ENCODE measurements around the gene NYNRIN. TPM values are rescaled to one million over a fixed set of nuclear protein-coding genes. Genes with fewer than 3 reads are reported as not detected.
"Not testable (repeated sequence)": the region's sequence is repeated elsewhere in the genome, so short reads cannot be mapped to it uniquely, and the experiment has no call there.

Gene NYNRIN
- under 1 TPM; 0.05 to 0.50 TPM for total RNA-seq

- ATAC-seq, result peak; percentile 84
- Mint-ChIP-seq H3K36me3 (no peaks in the 10 kb centered on the region), H3K27me3 (peaks cover 47% of the 10 kb centered on the region), H3K27ac (no peak within 1 kb of the TSS), H3K4me3 (no peak within 1 kb of the TSS), H3K4me1 (peaks cover 9% of the 10 kb centered on the region), H3K9me3 (ENCODE audit: low read depth) (no peaks in the 10 kb centered on the region)
- CTCF ChIA-PET, result interaction anchor here (1.3 kb wide), 1 partner anchor 33 kb away, joined by 8 read pairs; no protein-coding TSS in a partner anchor
- DNase-seq, result peak; percentile 51
Measured at GRCh38 chr14:24398653-24399446, at the start of gene NYNRIN. NYNRIN (plus strand) TSS chr14:24399003; CDS start chr14:24399247, 244 bp downstream.

GRCh38 chr14:24349742-24350141, 49.1 kb upstream of the NYNRIN start:
- Mint-ChIP-seq H3K27me3 (peaks cover 61% of the 10 kb centered on the region), H3K36me3 (no peaks in the 10 kb centered on the region), H3K27ac (no peak overlapping the region), H3K4me3 (no peak overlapping the region), H3K4me1 (no peaks in the 10 kb centered on the region), H3K9me3 (ENCODE audit: low read depth) (no peaks in the 10 kb centered on the region)
- DNase-seq (no peak), ATAC-seq (no peak)
- CTCF ChIA-PET, result interaction anchor here (2.0 kb wide), 1 partner anchor 16 kb away, joined by 7 read pairs; no protein-coding TSS in a partner anchor

- Mint-ChIP-seq H3K9me3 (ENCODE audit: low read depth) (no peaks in the 10 kb centered on the region), H3K36me3 (no peaks in the 10 kb centered on the region), H3K27me3 (peaks cover 55% of the 10 kb centered on the region), H3K4me1 (no peaks in the 10 kb centered on the region), H3K27ac (no peak overlapping the region), H3K4me3 (no peak overlapping the region)
- DNase-seq (no peak), ATAC-seq (no peak)
- CTCF ChIA-PET, result interaction anchor here (1.9 to 2.1 kb wide), 2 partner anchors 18 to 80 kb away, joined by 10 read pairs; no protein-coding TSS in a partner anchor
Measured at GRCh38 chr14:24351517-24351916, 47.3 kb upstream of the NYNRIN start.

GRCh38 chr14:24353559-24354481, 45.0 kb upstream of the NYNRIN start:
- CTCF ChIA-PET, result no interaction called here
- Mint-ChIP-seq H3K4me3 (no peak overlapping the region), H3K36me3 (no peaks in the 10 kb centered on the region), H3K27ac (no peak overlapping the region), H3K27me3 (peaks cover 55% of the 10 kb centered on the region), H3K9me3 (ENCODE audit: low read depth) (no peaks in the 10 kb centered on the region), H3K4me1 (no peaks in the 10 kb centered on the region)
- DNase-seq, result no peak
- ATAC-seq, result no peak

GRCh38 chr14:24354482-24354825, 44.3 kb upstream of the NYNRIN start:
- ATAC-seq; H3K27ac Mint-ChIP-seq; DNase-seq; H3K36me3 Mint-ChIP-seq; H3K4me1 Mint-ChIP-seq; H3K9me3 Mint-ChIP-seq (ENCODE audit: low read depth); CTCF ChIA-PET; H3K4me3 Mint-ChIP-seq: not testable (repeated sequence)
- peaks cover 50% of the 10 kb centered on the region for H3K27me3 Mint-ChIP-seq

- H3K27me3 Mint-ChIP-seq, result peaks cover 50% of the 10 kb centered on the region
- H3K36me3 Mint-ChIP-seq, result no peaks in the 10 kb centered on the region
- no peaks in the 10 kb centered on the region for H3K9me3 Mint-ChIP-seq (ENCODE audit: low read depth)
- ATAC-seq (no peak), DNase-seq (no peak)
- H3K4me1 Mint-ChIP-seq, result no peaks in the 10 kb centered on the region
- CTCF ChIA-PET, result no interaction called here
- no peak overlapping the region for H3K4me3 Mint-ChIP-seq
- no peak overlapping the region for H3K27ac Mint-ChIP-seq
Measured at GRCh38 chr14:24355009-24355408, 43.8 kb upstream of the NYNRIN start.

GRCh38 chr14:24356208-24356607, 42.6 kb upstream of the NYNRIN start:
- no peak for DNase-seq
- peaks cover 47% of the 10 kb centered on the region for H3K27me3 Mint-ChIP-seq
- no peaks in the 10 kb centered on the region for H3K4me1 Mint-ChIP-seq
- CTCF ChIA-PET, result interaction anchor here (0.6 kb wide), 1 partner anchor 10 kb away, joined by 3 read pairs; no protein-coding TSS in a partner anchor
- H3K9me3 Mint-ChIP-seq (ENCODE audit: low read depth), result no peaks in the 10 kb centered on the region
- no peak overlapping the region for H3K27ac Mint-ChIP-seq
- no peak overlapping the region for H3K4me3 Mint-ChIP-seq
- no peaks in the 10 kb centered on the region for H3K36me3 Mint-ChIP-seq
- ATAC-seq, result no peak

GRCh38 chr14:24360281-24360680, 38.5 kb upstream of the NYNRIN start:
- no peaks in the 10 kb centered on the region for H3K9me3 Mint-ChIP-seq (ENCODE audit: low read depth)
- no peak overlapping the region for H3K27ac Mint-ChIP-seq
- H3K4me3 Mint-ChIP-seq, result no peak overlapping the region
- no peaks in the 10 kb centered on the region for H3K36me3 Mint-ChIP-seq
- peaks cover 50% of the 10 kb centered on the region for H3K27me3 Mint-ChIP-seq
- no peak for ATAC-seq
- peaks cover 4% of the 10 kb centered on the region for H3K4me1 Mint-ChIP-seq
- CTCF ChIA-PET, result interaction anchor here (1.1 kb wide), 1 partner anchor 71 kb away, joined by 3 read pairs; no protein-coding TSS in a partner anchor
- no peak for DNase-seq

GRCh38 chr14:24361326-24361725, 37.5 kb upstream of the NYNRIN start:
- peaks cover 60% of the 10 kb centered on the region for H3K27me3 Mint-ChIP-seq
- CTCF ChIA-PET, result interaction anchor here (1.0 to 2.8 kb wide), 3 partner anchors 9 to 70 kb away, joined by 3 to 17 read pairs (median 13); partner anchors contain the start of gene ADCY4

GRCh38 chr14:24362241-24362960, 36.4 kb upstream of the NYNRIN start:
- no peak for ATAC-seq
- H3K4me1 Mint-ChIP-seq, result peaks cover 19% of the 10 kb centered on the region
- DNase-seq, result no peak
- CTCF ChIA-PET, result interaction anchor here (1.3 to 2.8 kb wide), 3 partner anchors 28 to 73 kb away, joined by 4 to 17 read pairs (median 13); partner anchors contain the start of gene ADCY4
- no peak overlapping the region for H3K27ac Mint-ChIP-seq
- peaks cover 66% of the 10 kb centered on the region for H3K27me3 Mint-ChIP-seq
- H3K4me3 Mint-ChIP-seq, result no peak overlapping the region
- no peaks in the 10 kb centered on the region for H3K36me3 Mint-ChIP-seq
- no peaks in the 10 kb centered on the region for H3K9me3 Mint-ChIP-seq (ENCODE audit: low read depth)

More at GRCh38 chr14:24361326-24361725, 37.5 kb upstream of the NYNRIN start:
- Mint-ChIP-seq H3K9me3 (ENCODE audit: low read depth) (no peaks in the 10 kb centered on the region), H3K27ac (no peak overlapping the region), H3K4me3 (no peak overlapping the region), H3K36me3 (no peaks in the 10 kb centered on the region), H3K4me1 (peaks cover 12% of the 10 kb centered on the region)
- DNase-seq (no peak), ATAC-seq (no peak)

GRCh38 chr14:24363401-24363800, 35.4 kb upstream of the NYNRIN start:
- Mint-ChIP-seq H3K9me3 (ENCODE audit: low read depth) (no peaks in the 10 kb centered on the region), H3K27ac (no peak overlapping the region), H3K4me1 (peaks cover 24% of the 10 kb centered on the region), H3K36me3 (no peaks in the 10 kb centered on the region), H3K27me3 (peaks cover 66% of the 10 kb centered on the region), H3K4me3 (no peak overlapping the region)
- CTCF ChIA-PET, result interaction anchor here (1.3 to 2.8 kb wide), 2 partner anchors 68 to 72 kb away, joined by 4 to 13 read pairs; no protein-coding TSS in a partner anchor
- DNase-seq, result no peak
- ATAC-seq, result no peak

GRCh38 chr14:24364841-24365240, 34.0 kb upstream of the NYNRIN start:
- Mint-ChIP-seq H3K4me1 (peaks cover 24% of the 10 kb centered on the region), H3K9me3 (ENCODE audit: low read depth) (no peaks in the 10 kb centered on the region), H3K36me3 (no peaks in the 10 kb centered on the region), H3K27me3 (peaks cover 68% of the 10 kb centered on the region), H3K4me3 (no peak overlapping the region), H3K27ac (no peak overlapping the region)
- DNase-seq, result no peak
- ATAC-seq, result no peak
- CTCF ChIA-PET, result interaction anchor here (0.9 to 2.2 kb wide), 5 partner anchors 18 to 71 kb away, joined by 3 to 41 read pairs (median 11); partner anchors contain the start of gene KHNYN
